Measurements from ENCODE around the gene PGPEP1.
"Not testable (repeated sequence)": the region's sequence is repeated elsewhere in the genome, so short reads cannot be mapped to it uniquely, and the experiment has no call there.

PGPEP1 gene

GRCh38 chr19:18308051-18308947, 32.1 kb upstream of the PGPEP1 start:
- DNase-seq (ENCODE audit: insufficient read length, low spot score), result no peak
- FAIRE-seq, result no peak

GRCh38 chr19:18308948-18309325, 31.5 kb upstream of the PGPEP1 start:
- DNase-seq (ENCODE audit: insufficient read length, low spot score), result no peak
- FAIRE-seq, result no peak

DNA sequence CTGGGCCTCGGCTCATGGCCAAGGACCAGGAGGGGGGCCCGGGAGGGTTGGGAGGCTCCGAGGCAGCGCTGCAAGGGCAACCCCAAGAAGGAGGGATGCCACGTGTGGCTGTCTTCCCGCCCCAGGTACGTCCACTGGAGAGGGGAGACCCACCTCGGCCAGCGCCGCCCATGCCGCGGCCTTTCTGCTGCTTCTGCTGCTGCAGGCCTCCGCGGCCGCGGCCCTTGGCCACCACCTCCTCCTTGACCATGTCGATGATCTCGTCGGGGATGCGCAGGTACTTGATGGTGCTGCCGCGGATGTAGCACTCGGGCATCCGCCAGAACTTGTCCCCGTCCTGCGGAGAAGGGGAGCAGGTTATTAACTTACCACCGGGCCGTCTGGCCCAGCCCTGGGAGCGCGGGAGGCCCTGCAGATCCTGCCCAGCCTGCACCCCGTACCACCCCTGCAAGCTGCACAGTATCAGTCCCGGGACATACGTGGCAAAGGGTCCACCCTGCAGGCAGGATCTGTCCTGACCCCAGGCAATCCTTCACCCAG, 30.8 kb upstream of the PGPEP1 start:
- no peak for FAIRE-seq

GRCh38 chr19:18310118-18310909, 30.1 kb upstream of the PGPEP1 start:
- DNase-seq (ENCODE audit: insufficient read length, low spot score) (no peak), FAIRE-seq (no peak)

More for the DNA sequence above, 30.8 kb upstream of the PGPEP1 start:
- no peak for DNase-seq (ENCODE audit: insufficient read length, low spot score)

- FAIRE-seq (no peak), DNase-seq (ENCODE audit: insufficient read length, low spot score) (no peak)
Measured at GRCh38 chr19:18310966-18311365, 29.4 kb upstream of the PGPEP1 start.

DNA sequence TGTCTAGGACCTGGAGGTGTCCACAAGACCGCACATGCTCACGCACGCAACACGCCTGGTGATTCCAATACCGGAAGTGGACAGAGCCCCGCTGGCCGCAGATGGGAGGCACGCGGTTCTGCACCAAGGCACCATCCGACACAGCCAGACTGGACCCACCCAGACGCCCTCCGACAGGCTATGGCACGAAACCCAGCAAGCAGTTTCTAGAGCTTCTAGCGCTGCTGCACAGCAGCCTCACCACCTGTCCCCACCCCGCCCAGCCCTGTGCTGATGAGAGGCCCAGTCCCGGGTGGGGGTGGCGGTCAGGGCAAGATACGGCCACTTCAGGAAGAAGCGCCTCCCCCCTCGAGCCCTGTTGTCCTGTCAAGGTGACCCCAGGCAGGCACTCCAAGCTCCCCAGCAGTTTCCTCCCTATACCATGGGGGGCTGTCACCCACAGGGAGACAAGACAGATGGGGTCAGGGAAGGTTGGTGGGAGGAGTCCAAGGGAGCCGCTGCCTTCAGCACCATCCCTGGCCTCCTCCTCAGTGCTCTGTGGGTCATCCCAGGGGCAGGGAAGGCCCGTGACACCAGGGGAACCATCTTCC, 28.8 kb upstream of the PGPEP1 start:
- FAIRE-seq, result peak; percentile 33

GRCh38 chr19:18312092-18312534, 28.3 kb upstream of the PGPEP1 start:
- DNase-seq (ENCODE audit: insufficient read length, low spot score) (no peak), FAIRE-seq (no peak)

More for the DNA sequence above, 28.8 kb upstream of the PGPEP1 start:
- DNase-seq (ENCODE audit: insufficient read length, low spot score), result no peak

DNA sequence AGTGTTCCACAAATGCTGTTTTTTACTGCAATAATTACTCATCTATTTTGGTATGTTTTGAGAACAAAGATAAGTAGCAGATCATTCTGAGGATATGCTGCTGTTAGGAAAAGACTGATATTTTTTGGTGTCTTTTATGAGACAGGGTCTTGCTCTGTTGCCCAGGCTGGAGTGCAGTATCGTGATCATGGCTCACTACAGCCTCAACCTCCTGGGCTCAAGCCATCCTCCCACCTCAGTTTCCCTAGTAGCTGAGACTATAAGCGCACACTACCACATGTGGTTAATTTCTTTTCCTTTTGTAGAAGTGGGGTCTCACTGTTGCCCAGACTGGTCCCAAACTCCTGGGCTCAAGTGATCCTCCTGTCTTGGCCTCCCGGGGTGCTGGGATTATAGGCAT, 27.0 kb upstream of the PGPEP1 start:
- no peak for FAIRE-seq
- DNase-seq (ENCODE audit: insufficient read length, low spot score), result no peak

GRCh38 chr19:18317961-18318800, 22.2 kb upstream of the PGPEP1 start:
- DNase-seq (ENCODE audit: insufficient read length, low spot score) (no peak), FAIRE-seq (no peak)

DNA sequence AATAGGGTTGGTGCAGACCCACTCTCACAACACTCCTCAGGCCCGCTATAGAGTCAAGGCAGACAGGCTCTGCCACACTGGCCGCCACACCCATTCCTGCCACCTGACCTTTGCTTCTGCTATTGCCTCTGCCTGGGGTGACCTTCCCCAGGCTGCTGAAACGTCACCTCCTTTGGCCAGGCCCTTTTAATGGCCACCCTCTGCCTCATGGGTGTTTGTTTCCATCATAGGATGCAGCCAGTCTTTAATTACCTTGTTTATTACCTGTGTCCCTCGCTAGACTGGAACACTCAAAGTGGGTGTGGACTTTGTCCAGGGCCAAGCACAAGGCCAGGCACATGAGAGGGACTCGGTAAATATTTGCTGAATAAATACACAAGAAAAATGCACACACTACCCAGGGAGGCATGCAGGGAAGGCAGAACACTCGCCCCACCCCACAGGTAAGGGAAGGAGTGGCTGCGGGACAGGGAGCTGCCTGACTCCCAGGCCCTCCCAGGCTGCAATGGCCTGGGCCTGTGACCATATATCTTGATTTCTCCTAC, 20.7 kb upstream of the PGPEP1 start:
- FAIRE-seq (no peak), DNase-seq (ENCODE audit: insufficient read length, low spot score) (no peak)

DNA sequence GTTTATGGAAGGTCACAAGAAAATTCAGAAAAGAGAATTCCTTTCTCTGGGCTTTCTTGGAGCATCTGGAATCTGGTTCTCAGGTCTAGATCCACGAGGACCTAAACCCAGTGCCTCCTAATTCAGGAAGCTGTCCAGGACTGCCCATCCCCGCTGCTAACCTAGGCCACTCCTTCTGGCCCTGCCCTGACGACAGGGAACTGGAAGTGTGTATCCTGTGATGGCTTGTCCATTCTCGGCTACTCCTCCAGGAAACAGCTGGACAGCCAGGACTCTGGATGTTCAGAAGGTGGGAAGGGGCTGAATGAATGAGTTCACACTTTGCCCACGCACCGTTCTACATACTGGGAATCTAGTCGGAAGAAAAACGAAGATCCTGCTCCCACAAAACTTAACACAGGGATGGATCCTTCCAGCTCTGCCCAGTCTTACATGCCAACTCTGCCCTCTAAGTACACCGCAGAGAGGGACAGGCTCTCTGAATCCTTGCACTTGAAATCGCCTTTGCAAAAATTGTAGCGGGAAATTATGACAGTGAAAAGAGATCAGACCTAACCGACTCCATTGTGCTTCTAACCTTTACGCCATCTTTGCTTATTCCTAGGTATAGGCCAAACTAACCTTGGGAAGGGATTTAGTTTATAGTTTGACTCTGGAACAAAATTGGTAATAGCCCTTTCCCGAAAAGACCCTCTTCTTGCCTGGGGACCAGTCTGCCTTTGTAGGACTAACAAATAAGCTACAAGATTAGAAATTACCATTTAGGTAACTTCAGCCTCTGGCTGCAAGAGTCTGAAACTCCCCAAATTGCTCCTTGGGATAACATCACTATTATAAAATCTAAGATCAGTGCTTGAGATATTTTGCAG, 19.3 kb upstream of the PGPEP1 start:
- FAIRE-seq (no peak), DNase-seq (ENCODE audit: insufficient read length, low spot score) (no peak)

- FAIRE-seq, result no peak
- DNase-seq (ENCODE audit: insufficient read length, low spot score), result no peak
Measured at GRCh38 chr19:18321734-18322102, 18.7 kb upstream of the PGPEP1 start.

- DNase-seq (ENCODE audit: insufficient read length, low spot score) (peak; percentile 61), FAIRE-seq (no peak)
Measured at GRCh38 chr19:18322318-18322758, 18.1 kb upstream of the PGPEP1 start.

- DNase-seq (ENCODE audit: insufficient read length, low spot score) (peak; percentile 98), FAIRE-seq (peak; percentile 99)
Measured at GRCh38 chr19:18322759-18323460, 17.5 kb upstream of the PGPEP1 start, which contains the start of gene LSM4. TSS of gene LSM4 (minus strand) at chr19:18323076. CDS start at chr19:18323020, 56 bp downstream.

- DNase-seq (ENCODE audit: insufficient read length, low spot score); FAIRE-seq: not testable (repeated sequence)
Measured at GRCh38 chr19:18324373-18324731, 16.0 kb upstream of the PGPEP1 start.

- FAIRE-seq (no peak), DNase-seq (ENCODE audit: insufficient read length, low spot score) (no peak)
Measured at GRCh38 chr19:18326772-18327171, 13.6 kb upstream of the PGPEP1 start.

- FAIRE-seq (peak; percentile 33), DNase-seq (ENCODE audit: insufficient read length, low spot score) (peak; percentile 99)
Measured at GRCh38 chr19:18328340-18329034, 11.9 kb upstream of the PGPEP1 start.

DNA sequence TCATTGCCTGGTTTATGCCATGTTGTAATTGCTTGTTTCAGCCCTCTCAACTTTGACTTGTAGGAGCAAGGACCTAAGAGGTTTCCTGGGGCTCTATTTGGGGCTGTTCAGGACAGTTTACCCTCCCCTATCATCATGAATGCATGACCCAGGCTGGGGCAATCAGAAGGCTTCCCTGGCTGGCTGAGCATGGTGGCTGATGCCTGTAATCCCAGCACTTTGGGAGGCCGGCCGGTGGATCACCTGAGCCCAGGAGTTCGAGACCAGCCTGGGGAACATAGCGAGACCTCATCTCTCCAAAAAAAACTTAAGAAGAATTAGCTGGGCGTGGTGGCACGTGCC, 11.4 kb upstream of the PGPEP1 start:
- FAIRE-seq (no peak), DNase-seq (ENCODE audit: insufficient read length, low spot score) (no peak)

Data from HTR-8/SVneo (cell line).